ENCODE measurements around the gene CLSTN1. TPM values are rescaled to one million over a fixed set of nuclear protein-coding genes. Genes with fewer than 3 reads are reported as not detected.

Gene CLSTN1
- total and polyA plus RNA-seq, 11 donors, result 37.6 to 79.4 (median 61.2) TPM

DNA sequence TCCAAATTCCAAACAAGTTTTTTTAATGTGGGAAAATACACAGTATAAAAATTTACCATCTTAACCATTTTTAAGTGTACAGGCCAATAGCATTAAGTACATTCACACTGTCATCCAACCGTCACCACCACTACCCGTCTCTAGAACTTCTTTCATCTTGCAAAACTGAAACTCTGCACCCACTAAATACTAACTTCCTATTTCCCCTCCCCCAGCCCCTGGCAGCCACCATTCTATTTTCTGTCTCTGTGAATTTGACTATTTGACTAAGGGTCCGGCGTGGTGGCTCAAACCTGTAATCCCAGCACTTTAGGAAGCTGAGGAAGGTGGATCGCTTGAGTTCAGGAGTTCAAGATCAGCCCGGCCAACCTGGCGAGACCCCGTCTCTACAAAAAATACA lies 36.1 kb downstream of the CLSTN1 start:
- Histone ChIP-seq H3K4me1 (peaks cover 0 to 12% (median 5%) of the 10 kb centered on the region in 12 donors), H3K27ac (peak overlapping the region in 1 of 12 donors; percentile 54), H3K36me3 (no peaks in the 10 kb centered on the region), H3K27me3 (no peaks in the 10 kb centered on the region), H3K4me3 (peak overlapping the region in 1 of 12 donors; percentile 23), H3K9me3 (no peaks in the 10 kb centered on the region)
- 89 to 94% (median 93%) methylated on average over 8 of the region's 8 CpGs for WGBS, 4 donors
- ATAC-seq, result no peak
- intact Hi-C loops (cut with DNase I), result loop anchor here in 3 of 10 donors (2.0 to 5.0 kb wide), 2 partner anchors 80 to 81 kb away; no protein-coding TSS in a partner anchor
- TF ChIP-seq, protein P1, sequence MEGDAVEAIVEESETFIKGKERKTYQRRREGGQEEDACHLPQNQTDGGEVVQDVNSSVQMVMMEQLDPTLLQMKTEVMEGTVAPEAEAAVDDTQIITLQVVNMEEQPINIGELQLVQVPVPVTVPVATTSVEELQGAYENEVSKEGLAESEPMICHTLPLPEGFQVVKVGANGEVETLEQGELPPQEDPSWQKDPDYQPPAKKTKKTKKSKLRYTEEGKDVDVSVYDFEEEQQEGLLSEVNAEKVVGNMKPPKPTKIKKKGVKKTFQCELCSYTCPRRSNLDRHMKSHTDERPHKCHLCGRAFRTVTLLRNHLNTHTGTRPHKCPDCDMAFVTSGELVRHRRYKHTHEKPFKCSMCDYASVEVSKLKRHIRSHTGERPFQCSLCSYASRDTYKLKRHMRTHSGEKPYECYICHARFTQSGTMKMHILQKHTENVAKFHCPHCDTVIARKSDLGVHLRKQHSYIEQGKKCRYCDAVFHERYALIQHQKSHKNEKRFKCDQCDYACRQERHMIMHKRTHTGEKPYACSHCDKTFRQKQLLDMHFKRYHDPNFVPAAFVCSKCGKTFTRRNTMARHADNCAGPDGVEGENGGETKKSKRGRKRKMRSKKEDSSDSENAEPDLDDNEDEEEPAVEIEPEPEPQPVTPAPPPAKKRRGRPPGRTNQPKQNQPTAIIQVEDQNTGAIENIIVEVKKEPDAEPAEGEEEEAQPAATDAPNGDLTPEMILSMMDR (IDR thresholded peaks at IDR 0.05), result no peak
- TF ChIP-seq POLR2A (IDR thresholded peaks at IDR 0.05), result no peak
- no peak for DNase-seq

DNA sequence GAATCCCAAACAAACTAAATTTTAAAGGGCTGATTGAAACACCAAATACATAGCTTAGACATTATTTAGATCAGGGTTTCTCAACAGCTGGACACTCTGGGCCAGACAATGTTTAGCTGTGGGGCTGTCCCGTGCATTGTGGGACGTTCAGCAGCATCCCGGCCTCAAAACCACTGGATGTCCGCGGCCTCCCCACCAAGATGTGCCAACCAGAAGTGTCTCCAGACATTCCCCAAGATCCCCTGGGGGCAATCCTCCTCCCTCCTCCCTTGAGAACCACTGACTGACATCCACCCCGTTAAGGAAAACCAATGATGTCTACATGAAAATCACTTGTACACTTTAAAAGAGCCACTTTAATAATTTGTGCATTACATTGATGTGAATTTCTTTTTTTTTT lies 38.4 kb downstream of the CLSTN1 start:
- 60 to 68% (median 62%) methylated on average over 6 of the region's 6 CpGs for WGBS, 4 donors
- DNase-seq (no peak), ATAC-seq (no peak)
- intact Hi-C loops (cut with DNase I), result loop anchor here in 5 of 10 donors (2.0 to 5.0 kb wide), 3 partner anchors 81 to 127 kb away; no protein-coding TSS in a partner anchor
- Histone ChIP-seq H3K27ac (no peak overlapping the region), H3K27me3 (no peaks in the 10 kb centered on the region), H3K36me3 (no peaks in the 10 kb centered on the region), H3K4me3 (no peak overlapping the region), H3K4me1 (peaks cover 0 to 12% (median 0%) of the 10 kb centered on the region in 12 donors), H3K9me3 (no peaks in the 10 kb centered on the region)
- TF ChIP-seq, protein P1 (IDR thresholded peaks at IDR 0.05), result no peak
- no peak for TF ChIP-seq POLR2A (IDR thresholded peaks at IDR 0.05)

DNA sequence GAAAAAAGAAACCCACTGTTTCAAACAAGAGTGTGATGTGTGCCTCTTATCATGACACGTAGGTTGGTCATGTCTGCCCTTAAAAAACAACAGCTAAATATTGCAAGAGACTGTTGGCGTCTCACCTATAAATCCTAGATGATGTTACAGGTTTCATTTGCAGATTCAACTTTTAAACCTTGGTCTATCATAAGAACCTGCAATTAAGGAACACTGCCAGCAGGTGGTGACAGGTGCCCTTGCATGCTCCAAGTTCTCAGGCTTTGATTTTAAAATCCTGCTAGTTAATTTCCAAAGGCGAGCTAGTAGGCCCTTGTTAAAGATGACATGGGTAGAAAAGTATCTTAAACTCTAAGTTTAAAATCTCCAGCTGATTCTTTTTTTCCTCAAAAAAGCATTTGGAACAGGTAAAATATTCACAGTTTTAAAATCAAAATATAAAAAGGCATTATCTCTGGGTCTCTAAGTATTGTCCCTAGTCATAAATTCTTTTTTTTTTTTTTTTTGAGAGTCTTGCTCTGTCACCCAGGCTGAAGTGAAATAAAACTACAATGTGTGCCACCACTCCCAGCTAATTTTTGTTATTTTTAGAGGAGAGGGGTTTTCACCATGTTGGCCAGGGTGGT lies 39.1 kb downstream of the CLSTN1 start:
- intact Hi-C loops (cut with DNase I), result loop anchor here in 9 of 10 donors (1.0 to 5.0 kb wide), 6 partner anchors 82 to 128 kb away; partner anchors contain the start of gene CTNNBIP1 (in 1 of the 9)
- TF ChIP-seq, protein P1 (IDR thresholded peaks at IDR 0.05), result peak; percentile 58 to 74 (median 66)
- no peak for TF ChIP-seq POLR2A (IDR thresholded peaks at IDR 0.05)
- ATAC-seq (peak in 1 of 4 donors; percentile 33), DNase-seq (peak in 3 of 5 donors; percentile 21 to 38 (median 32))
- Histone ChIP-seq H3K27ac (no peak overlapping the region), H3K4me1 (peaks cover 0 to 12% (median 0%) of the 10 kb centered on the region in 12 donors), H3K4me3 (no peak overlapping the region), H3K36me3 (no peaks in the 10 kb centered on the region), H3K9me3 (no peaks in the 10 kb centered on the region), H3K27me3 (no peaks in the 10 kb centered on the region)
- WGBS, 4 donors, result 69 to 79% (median 73%) methylated on average over 3 of the region's 3 CpGs

DNA sequence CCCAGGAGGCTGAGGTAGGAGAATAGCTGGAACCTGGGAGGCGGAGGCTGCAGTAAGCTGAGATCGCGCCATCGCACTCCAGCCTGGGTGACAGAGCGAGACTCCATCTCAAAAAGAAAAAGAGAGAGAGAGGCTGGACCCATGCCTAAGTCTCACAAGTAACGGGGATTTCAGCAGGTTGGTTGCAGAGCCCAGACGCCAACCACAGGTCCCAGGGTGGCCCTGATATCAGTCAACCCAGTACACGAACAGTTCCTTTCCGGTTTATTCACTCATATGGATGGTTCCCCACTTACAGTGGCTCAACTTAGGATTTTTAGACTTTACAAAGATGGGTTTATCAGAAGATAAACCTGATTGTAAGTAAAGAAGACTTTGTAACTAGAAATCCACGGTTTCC lies 40.9 kb downstream of the CLSTN1 start:
- Histone ChIP-seq H3K36me3 (no peaks in the 10 kb centered on the region), H3K27ac (no peak overlapping the region), H3K4me1 (peaks cover 0 to 7% (median 0%) of the 10 kb centered on the region in 12 donors), H3K27me3 (no peaks in the 10 kb centered on the region), H3K9me3 (no peaks in the 10 kb centered on the region), H3K4me3 (no peak overlapping the region)
- ATAC-seq (no peak), DNase-seq (no peak)
- WGBS, 4 donors, result 93 to 97% (median 96%) methylated on average over 10 of the region's 10 CpGs
- intact Hi-C loops (cut with DNase I), result loop anchor here in 2 of 10 donors (5.0 kb wide), 2 partner anchors 84 to 129 kb away; partner anchors contain the start of gene CTNNBIP1 (in 1 of the 2)
- TF ChIP-seq POLR2A (IDR thresholded peaks at IDR 0.05), result no peak
- TF ChIP-seq, protein P1 (IDR thresholded peaks at IDR 0.05), result no peak
